ENCODE data around the gene ARSA.
"Not testable (repeated sequence)": the region's sequence is repeated elsewhere in the genome, so short reads cannot be mapped to it uniquely, and the experiment has no call there.

The ARSA gene

GRCh38 chr22:50627642-50628542, at the start of gene ARSA:
Gene ARSA (minus strand): TSS chr22:50628152. CDS start chr22:50627779, 373 bp downstream.
- DNase-seq (ENCODE audit: low spot score): peak; percentile 75

- no peak for DNase-seq (ENCODE audit: low spot score)
Observed at GRCh38 chr22:50676661-50677492, 48.9 kb upstream of the ARSA start.

DNA sequence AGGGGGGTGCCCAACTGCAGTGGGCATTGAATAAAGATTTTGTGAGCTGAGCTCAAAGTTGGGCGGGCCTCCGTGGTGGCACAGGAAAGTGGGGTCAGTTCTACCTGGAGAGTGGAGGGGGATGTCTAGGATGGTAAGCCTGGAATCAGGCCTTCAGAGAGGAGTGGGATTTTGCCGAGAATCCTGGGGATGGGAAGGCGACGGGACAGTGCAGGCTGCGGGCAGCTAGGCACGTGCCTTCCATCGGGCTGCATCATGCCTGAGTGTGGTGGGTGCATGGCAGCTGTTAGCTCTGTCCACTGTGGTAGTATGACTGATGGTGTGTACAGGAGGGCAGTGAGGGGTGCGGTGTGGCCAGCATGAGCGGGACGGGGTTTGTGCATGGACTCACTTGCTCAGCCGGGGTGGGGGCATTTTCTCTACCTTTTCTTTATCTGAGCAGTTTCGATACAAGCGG, 48.3 kb upstream of the ARSA start:
- DNase-seq (ENCODE audit: low spot score): no peak

- no peak for DNase-seq (ENCODE audit: low spot score)
Observed at GRCh38 chr22:50675553-50676179, 47.7 kb upstream of the ARSA start.

DNA sequence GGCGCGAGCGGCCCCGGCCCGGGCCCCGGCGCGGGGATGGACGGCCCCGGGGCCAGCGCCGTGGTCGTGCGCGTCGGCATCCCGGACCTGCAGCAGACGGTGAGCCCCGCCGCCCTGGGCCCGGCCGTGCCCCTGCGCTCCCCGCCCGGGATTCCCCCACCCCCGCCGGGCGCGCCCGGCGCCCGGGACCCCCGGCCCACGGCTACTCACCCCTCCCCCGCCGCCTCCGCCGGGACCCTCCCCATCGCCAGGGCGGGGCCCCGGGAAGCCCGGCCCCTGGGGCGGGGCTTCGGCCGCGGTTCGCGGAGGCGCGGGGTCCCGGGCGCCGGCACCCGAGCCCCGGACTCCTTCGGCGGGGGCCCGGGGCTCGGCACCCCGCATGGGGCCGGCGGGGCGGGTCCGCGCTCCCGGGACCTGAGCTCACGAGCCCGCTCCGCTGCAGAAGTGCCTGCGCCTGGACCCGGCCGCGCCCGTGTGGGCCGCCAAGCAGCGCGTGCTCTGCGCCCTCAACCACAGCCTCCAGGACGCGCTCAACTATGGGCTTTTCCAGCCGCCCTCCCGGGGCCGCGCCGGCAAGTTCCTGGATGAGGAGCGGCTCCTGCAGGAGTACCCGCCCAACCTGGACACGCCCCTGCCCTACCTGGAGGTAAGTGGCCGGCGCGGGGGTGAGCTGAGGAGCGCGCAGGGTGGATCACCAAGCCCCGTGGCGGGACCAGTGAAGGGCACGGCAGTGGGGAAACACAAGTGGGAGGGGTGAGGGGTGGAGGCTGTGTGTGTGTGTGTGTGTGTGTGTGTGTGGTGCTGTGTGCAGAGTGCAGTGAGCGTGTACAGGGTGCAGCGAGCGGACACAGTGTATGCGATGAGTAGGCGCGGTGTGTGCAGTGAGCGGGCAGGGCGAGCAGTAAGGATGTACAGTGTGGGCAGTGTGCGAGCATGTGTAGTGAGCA, 46.9 kb upstream of the ARSA start:
- no peak for DNase-seq (ENCODE audit: low spot score)

- no peak for DNase-seq (ENCODE audit: low spot score)
Observed at GRCh38 chr22:50674130-50674500, 46.2 kb upstream of the ARSA start.

DNA sequence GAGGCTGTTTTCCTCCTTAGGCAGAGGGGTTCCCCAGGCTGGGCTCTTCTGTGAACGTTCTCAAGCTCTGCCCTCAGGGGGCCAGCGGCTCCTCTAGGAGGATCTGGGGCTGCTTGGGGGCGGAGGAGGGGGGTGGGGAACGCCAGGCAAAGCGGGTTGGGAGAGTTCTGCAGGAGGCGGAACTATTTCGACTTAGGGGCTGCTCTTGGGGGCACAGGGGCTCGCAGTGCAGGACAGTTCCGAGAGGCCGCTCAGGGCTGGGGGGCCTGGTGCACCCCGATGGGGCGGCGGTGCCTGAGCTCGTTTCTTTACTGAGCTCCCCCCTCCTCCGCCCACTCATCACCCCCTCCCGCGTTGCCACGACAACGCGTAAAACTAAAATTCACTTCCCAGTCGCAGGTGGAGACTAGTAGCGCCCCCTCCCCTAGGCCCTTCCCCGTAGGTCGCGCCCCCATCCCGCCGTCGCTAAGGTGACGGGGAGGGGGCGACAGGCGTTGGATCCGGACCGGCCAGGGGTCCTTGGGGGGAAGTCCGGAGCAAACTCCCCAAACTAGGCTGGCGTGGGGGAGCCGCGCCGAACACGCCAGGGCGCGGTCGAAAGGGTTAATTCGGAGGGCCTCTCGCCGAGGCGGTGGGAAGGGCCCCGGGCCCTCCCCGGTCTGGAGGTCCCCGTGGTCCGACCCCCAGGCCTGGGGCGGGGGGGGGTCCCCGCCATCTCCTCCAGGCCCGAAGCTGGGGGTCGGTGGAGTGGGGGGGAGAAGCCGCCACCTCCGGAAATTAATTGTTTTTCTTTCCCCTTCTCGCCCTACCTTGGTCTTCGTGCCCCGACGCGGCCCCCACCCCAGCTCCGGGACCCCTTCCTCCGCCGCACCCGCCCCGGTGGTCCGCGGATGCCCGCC, 45.5 kb upstream of the ARSA start:
- DNase-seq (ENCODE audit: low spot score): no peak

DNA sequence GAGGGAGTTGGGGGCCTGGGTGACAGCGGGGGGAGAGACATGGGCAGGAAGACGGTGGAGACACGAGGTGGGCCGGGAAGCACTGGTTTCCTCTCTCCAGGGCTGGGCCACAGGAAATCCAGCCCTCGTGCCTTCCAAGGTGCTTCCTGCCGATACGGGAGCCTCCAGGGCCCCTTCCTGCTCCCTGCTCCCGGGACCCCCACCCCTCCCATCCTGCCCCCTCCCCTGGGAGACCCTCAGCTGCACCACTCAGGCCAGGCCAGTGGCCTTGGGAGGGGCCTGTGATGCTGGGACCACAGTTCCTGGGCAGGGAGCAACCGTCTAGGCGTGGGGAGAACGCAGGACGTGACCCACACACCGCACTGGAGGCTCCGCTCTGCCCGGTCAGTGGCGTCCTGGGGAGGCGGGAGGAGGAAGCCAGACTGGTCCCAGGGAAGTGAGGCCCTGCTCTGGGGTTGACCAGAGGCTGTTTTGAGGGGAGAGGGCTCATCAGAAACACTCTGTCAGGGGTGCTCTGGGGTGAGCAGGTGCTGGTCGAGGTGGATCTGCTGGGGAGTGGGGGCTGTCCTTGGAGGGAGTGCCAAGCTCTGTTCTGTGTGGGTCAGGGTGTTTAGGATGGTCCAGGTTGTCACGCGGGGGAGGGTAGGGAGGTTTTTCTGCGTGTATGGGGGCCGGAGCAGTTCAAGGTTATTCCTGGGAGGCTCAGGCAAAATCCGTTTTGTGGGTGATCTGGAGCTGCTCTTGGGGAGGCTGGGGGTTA, 44.7 kb upstream of the ARSA start, which contains the start of gene SHANK3:
Gene SHANK3, plus strand, starts transcription at position 353 of the 760 bp plus-strand sequence.
- DNase-seq (ENCODE audit: low spot score): no peak

DNA sequence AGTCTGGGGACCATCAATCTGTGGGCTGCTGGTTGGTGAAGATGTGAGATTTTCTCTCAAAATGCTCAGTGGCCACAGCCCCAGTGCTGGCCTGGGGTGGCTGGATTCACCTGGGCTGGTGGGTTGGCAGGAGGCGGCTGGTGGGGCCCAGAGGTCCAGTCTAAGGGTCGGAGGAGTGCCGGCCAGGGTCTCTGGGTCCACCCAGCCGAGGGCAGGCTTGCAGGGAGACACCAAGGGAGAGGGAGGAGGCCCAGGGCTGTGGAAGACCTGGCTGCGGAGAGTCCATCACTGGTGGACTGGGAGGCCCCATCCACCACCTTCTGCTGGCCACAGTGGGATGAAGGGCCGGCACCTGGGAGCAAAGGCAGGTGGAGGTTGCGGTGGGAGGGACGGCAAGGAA, 44.1 kb upstream of the ARSA start:
- no peak for DNase-seq (ENCODE audit: low spot score)

DNA sequence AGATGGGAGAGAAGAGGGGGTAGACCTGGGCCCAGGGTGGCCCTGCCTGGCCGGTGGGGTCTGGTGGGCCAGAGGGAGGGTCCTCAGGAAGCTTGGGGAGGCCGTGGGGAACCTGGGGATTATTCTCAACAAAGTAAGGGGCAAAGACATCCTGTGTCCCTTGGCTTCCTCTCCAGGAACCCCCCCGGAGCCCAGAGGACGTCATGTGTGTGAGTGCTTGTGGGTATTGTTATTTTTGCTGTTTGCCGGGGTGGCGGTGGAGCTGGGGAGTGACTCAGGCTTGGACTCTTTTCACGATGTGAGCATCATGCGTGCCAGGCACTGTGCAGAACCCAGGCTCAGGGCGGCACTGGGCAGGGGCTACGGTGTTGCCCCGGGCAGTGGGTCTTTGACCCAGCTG, 43.7 kb upstream of the ARSA start:
- no peak for DNase-seq (ENCODE audit: low spot score)

- DNase-seq (ENCODE audit: low spot score): no peak
Observed at GRCh38 chr22:50670914-50671538, 43.1 kb upstream of the ARSA start.

DNA sequence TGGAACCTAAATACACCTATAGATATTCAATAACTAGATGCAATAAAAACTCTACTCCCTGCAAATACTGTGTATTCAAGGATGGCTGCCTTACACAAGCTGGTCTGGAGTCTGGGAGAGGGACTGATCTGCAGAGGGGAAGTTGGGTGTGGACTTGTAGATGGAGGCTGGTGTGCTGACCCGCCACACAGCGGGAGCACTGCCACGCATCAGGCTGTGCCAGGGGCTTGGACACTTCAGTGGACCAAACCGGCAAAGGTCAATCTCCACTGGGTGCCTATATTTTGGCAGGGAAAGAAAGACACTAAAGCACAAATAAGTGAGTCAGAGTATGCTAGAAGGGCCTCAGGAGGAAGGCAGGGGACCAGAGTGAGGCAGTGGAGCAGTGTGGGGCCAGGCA, 42.6 kb upstream of the ARSA start:
- no peak for DNase-seq (ENCODE audit: low spot score)

DNA sequence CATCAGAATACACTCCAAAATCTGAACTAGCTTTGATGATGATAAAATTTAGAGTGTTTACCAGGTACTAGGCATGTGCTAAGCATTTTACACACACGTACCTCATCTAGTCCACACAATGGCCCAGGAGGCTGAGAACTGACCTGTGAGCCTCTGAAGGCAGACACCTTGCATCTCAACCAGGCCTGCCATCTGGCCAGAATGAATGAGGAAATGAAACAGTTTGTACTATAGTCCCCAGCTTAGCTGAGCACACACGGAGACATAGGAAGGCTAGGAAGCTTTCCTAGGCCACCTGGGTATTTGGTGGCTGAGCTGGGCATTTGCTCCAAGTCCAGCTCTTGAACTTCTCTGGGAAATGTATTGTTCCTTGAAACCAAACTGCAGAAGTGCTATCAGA, 37.8 kb upstream of the ARSA start:
- no peak for DNase-seq (ENCODE audit: low spot score)

DNA sequence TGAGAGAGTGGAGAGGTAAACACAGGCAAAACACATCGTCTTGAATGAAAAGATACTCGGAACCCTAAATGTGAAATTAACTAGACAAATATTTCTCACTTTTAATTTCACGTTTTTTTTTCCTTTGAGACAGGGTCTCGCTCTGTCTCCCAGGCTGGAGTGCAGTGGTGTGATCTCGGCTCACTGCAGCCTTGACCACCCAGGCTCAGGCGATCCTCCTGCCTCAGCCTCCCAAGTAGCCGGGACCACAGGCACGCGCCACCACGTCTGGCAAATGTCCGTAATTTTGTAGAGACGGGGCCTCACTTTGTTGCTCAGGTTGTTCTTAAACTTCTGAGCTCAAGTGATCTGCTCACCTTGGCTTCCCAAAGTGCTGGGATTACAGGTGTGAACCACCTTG, 37.3 kb upstream of the ARSA start:
- DNase-seq (ENCODE audit: low spot score): no peak

DNA sequence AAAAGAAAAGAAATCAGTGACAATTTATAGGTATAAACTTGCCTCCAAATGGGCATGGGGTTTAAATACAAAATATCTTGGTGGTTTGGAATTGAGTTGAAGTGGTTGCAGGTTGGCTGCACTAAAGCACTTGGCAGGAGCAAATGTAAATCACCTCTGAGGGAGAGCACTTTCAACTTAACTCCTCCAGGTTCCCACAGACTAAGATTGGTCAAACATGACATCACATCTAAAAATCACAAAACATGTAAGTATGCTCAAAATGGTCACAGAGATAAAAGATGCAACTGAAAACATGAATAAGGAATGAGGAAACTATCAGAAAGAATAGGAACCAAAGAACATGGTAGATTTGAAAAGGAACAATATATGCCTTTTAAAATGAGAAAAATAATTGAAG, 32.4 kb upstream of the ARSA start:
- no peak for DNase-seq (ENCODE audit: low spot score)

GRCh38 chr22:50659711-50660110, 31.8 kb upstream of the ARSA start:
- not testable (repeated sequence) for DNase-seq (ENCODE audit: low spot score)

DNA sequence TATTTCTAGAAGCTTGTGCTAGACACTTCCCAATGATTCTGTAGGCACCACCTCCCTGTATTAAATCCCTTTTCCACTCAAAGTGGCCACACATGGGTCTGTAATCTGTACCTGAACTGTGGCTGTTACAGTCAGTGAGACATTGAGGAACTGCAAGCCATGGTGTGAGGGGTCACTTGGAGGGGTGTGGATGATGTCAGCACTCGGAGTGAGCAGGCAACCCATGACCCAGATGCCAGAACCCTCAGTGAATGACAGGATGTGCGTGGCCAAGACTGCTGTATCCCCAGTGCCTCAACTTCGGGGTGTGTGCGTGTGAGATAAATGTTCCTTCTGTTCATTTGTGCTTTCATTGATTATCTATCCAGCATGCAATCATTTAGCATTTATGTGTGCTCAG, 30.0 kb upstream of the ARSA start:
- no peak for DNase-seq (ENCODE audit: low spot score)

GRCh38 chr22:50656122-50657070, 28.4 kb upstream of the ARSA start:
- no peak for DNase-seq (ENCODE audit: low spot score)

Measured in pons (tissue), 1 donor.